NCI-H1105 treated with DMSO at 0.1 percent for 48 hours (cell line): ENCODE data around the gene USP35.
"Not testable (repeated sequence)": the region's sequence is repeated elsewhere in the genome, so short reads cannot be mapped to it uniquely, and the experiment has no call there.

Experiments
- DNase-seq: peaks from one replicate; lab custom pipeline; 2025; lab: John Stamatoyannopoulos, UW

USP35 gene

DNA sequence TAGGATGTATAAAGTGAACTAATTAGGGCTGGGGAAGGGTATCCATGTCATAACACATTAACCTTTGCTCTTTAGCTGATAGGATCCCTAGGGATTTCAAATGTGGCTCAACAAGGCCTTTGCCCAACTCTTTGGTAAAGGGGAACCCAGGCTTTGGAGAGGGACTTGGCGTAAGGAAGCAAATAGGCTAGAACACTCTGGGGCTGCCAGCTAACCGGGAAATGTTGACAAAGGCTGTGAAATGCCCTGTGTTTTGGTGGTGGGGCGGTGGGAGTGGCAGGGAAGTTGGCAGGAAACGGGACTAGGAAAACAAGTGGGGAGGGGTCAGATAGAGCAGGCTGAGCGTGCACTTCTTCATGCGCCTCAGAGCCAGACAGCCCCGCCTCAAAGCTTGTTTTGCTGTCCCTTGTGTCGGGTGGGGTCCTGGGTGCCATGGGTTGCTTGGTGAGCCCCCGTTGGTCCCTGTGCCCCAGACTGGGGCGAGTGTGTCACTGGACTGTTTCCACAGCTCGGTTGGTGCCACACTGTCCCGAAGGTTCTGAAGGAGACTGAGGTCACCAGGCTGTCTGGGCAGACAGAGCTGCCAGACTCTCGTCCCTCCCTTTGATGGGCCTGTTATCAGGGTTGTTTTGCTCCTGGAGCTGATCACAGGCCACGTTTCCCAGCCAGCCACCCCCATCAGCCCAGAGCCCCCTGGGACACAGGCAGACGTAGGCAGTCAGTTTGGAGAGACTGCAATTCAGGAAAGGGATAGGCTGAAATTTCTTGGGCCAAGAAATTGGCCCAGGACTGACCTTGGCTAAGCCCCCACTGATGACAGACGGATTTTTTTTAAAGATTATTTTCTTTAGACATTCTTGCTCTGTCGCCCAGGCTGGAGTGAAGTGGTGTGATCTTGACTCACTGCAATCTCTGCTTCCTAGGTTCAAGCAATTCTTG lies 19.9 kb upstream of the USP35 start:
- DNase-seq, result no peak

DNA sequence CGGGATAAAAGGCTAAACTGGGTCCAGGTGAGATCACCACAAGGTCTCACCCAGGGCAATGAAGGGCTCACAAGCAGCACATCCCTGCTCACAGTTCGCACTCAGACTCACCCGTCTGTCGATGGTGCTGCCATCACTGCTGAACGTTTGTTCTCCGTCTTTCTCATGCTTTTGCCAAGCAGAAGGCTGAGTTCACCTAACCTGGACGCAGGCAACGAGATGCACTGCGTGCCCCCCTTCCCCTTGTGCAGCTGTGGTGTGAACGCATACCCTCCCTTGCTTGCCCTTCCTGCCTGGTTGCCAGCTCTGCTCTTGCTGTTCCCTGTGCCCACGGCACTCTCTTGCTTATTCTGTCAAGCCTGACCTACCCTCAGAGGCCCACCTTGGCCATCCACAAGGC lies 18.3 kb upstream of the USP35 start:
- DNase-seq, result no peak

DNA sequence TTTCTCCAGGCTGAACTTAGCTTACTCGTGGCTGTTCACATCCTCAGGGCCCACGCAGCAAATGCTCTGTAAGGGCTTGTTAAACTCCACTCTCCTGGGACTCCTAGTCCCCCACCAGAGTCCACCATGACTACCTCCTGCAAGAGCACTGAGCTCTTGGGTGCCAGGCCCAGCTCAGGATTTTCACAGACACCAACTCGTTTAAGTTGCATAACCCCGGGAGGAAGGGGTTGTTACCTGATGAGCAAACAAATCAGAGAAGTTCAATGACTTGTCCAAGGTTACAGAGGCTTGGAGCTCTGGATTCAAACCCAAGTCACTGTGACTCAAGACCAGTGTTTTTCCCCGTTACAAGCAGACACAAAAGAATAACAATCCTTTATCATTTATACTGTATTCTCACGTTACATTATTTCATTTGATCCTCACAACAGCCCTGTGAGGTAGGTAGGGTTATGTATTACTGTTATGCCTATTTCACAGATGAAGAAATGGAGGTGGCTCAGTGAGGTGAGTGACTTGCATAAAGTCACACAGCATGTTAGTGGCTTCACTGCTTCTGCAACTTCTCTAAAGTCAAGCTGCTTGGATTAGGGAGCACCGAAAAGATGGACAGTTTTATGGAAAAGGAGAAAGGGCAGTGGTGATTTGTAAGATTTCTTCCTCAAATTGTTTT lies 17.7 kb upstream of the USP35 start:
- no peak for DNase-seq

DNA sequence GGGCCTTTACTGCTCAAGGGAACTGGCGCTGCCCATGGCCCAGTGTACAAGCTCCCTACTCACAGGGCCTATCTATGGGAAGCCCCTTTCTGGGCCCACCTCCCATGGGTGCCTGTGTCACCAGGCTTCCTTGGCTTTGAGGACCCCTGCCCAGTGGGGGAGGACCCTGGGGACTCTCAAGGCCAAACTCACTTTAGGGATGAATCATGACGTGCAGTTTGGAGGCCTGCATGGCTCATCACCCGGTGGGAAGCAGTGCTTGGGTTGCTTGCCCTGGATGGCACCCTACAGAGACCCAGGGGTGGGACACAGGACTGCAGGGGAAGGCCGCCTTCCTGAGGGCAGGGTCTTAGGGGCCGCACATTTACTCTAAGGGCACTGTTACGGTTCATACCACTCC lies 16.8 kb upstream of the USP35 start:
- DNase-seq, result no peak

DNA sequence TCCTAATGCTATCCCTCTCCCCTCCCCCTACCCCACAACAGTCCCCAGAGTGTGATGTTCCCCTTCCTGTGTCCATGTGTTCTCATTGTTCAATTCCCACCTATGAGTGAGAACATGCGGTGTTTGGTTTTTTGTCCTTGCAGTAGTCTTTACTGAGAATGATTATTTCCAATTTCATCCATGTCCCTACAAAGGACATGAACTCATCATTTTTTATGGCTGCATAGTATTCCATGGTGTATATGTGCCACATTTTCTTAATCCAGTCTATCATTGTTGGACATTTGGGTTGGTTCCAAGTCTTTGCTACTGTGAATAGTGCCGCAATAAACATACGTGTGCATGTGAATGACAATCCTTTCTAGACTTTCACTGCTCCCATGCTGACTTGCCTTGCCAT lies 12.9 kb upstream of the USP35 start:
- DNase-seq, result not testable (repeated sequence)

DNA sequence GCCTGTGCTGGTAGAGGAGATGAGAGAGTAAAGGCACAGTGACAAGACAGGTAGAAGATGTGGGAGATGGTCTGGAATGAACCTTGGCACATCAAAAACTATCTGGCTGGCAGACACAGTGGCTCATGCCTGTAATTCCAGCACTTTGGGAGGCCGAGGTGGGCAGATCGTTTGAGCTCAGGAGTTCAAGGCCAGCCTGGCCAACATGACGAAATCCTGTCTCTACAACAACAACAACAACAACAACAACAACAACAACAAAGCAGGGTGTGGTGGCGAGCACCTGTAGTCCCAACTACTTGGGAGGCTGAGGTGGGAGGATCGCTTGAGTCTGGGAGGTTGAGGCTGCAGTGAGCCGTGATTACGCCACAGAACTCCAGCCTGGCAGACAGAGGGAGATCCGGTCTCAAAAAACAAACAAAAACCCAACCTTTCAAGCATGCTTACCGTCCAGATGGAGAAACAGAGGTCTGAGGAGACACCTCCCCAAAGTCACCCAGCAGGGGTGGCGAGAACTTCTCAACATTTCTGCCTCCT lies 12.0 kb upstream of the USP35 start:
- DNase-seq, result no peak

DNA sequence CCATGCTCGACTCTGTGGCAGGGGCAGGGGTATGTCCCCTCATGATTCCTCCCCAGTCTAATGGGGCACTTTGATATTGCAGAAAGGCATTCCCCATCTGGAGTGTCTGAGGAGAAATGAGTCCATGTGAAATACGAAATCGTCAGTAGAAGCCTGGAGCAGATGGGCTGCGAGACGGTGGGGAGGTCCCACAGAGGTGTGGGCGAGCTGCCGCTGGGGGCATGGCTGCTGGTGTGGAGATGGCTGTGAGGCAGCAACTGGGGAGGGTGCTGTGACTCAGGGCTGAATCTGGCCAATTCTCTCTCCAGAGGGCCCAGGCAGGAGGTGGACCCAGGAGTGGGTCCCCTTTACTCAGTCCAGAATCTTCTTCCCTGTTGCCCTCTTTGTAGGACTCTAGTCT lies 11.5 kb upstream of the USP35 start:
- DNase-seq, result no peak

DNA sequence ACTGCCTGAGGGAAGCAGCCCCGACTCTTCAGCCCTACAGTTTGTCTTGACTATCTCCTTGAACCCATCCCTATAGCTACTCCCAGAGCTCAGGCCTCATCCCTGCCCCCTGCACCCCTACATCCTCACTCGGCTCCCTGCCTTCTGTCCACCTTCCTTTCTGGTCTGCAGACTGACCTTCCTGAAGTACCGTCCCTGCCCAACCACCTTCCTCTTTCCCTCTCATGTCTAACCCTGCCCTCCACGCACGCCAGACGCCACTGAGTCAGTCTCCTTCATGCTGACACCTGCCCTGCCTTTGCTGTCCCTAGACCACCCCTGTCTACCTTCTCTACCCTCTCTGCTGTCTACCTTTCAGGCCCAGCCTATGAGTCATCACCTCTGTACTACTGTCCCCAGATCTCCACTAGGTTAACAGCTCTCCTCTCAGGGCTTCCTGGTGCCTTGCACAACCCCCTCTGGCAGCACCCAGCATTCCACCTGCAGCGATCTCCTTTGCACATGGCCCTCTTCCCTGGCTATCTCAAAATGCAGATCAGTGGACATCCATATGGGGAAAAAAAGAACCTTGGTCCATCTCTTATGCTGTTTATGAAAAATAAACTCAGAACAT lies 9.2 kb upstream of the USP35 start:
- no peak for DNase-seq

DNA sequence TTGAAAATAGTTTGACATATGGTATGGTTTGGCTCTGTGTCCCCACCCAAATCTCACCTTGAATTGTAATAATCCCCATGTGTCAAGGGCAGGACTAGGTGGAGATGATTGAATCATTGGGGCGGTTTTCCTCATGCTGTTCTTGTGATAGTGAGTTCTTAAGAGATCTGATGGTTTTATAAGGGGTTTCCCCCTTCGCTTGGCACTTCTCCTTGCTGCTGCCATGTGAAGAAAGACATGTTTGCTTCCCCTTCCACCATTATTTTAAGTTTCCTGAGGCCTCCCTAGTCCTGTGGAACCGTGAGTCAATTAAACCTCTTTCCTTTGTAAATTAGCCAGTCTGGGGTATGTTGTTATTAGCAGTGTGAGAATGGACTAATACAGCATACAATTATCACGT lies 8.0 kb upstream of the USP35 start:
- no peak for DNase-seq

DNA sequence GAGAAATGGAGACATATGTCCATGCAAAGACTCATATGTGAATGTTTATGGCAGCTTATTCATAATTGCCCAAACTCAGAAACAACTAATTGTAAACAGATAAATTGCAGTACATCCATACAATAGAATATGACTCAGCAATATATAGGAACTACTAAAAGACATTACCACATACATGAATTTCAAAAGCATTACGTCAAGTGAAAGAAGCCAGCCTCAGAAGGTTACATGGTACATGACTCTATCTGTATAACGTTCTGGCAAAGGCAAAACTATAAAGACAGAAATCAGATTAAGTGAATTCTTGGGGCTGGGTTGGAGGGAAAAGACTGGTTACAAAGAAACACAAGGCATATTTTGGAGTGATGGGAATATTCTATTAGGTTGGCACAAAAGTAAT lies 7.5 kb upstream of the USP35 start:
- no peak for DNase-seq

DNA sequence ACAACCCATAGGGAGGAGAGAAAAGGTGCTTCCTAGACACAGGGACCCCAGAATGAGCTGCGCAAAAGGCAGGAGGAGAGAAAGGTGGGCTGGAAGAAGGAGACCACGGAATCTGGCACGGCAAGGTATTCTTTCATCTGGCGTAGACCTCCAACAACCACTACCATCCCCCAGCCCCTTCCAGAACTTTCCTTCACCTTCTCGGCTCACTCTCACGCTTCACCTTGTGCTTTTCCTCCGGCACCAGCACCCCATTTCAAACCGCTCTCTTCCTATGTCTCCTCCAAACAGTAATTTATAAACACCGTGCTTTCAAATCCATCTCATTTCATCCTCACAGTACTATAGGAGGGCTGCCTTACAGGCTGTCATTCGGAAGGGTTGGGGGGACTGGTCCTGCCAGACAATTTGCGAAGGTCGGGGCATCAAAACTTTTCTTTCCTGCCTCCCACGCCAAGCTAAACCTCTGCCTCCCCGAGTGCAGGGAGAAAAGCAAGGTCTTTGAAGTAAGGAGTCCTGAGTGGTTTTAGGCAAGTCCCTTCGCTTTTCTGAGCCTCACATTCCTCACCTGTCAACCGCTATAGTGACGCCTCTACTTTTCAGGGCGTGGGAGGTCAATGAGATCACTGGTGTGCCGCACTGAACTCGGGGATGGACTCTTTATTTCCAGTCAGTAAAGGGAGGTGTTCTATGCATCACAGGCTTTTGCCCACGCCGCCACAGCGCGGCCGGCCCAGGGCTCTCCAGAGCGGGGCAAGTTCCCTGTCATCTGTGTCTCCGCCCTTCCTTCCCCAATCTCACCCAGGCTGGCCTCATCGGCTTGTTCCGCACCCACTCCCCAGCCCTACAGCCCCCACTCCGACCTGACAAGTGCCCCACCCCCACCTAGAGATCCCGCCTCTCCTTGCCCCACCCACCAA lies 1.1 kb upstream of the USP35 start:
- no peak for DNase-seq

DNA sequence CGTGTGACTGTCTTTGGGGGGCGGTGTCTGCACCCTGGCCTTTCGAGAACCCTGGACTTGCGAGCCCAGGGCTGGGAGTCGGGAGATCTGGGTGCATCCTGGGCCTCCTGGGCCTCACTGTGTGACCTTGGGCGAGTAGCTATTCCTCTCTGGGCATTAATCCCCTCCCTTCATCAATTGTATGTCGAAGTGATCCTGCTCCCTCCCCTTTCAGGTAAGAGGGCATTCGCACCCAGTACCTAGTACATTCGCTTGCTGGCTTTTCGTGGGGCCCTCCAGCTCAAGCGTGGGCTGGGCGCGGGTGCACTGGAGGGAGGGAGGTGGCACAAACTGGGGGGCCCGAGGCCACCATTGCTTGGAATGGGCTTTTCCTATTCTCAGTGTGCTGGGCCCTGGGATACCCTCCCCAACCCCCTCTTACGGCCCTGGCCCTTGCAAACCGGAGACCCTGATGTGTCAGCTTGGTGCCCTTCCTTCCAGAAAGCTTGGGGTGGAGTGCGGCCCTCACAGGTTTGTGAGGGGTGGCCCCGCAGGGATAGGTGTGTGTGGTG lies 530 bp downstream of the USP35 start:
- no peak for DNase-seq

DNA sequence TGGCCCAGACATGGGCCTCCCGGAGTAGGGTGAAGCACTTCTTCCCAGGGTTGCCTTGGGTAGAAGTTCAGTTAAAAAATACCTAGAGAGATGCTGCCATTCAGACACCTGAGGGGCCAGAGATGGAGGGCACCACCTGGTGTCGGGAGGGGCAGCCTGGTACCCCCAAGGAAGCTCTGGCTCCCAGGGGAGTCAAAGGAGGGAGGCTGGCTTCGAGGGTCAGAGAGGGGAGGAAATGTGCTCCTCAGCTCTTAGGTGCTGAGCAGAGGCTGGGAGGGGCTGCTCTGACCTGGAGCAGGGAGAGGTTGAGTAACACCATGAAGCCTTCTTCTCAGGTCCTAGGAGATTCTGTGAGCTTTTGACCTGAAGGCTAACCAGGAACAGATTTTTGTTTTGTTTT lies 1.1 kb downstream of the USP35 start:
- DNase-seq, result no peak

DNA sequence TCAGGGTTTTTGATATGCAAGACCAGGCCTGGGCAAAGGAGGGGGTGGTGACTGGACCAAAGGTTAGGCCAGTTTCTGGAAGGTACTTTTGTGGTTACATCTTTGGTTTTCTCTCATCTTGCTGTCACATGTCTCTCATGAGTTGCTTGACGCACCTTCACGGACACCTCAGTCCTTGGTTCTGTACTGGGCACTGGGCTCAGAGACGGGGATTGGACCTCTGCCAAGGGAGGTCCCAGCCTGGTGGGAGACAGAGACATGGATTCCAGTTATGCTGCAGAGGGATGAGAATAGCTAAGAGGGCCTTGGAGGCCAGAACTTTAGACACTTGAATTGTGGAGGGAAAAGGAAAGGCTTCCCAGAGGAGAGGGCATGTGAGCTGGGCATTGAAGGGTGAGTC lies 1.7 kb downstream of the USP35 start:
- DNase-seq, result no peak

DNA sequence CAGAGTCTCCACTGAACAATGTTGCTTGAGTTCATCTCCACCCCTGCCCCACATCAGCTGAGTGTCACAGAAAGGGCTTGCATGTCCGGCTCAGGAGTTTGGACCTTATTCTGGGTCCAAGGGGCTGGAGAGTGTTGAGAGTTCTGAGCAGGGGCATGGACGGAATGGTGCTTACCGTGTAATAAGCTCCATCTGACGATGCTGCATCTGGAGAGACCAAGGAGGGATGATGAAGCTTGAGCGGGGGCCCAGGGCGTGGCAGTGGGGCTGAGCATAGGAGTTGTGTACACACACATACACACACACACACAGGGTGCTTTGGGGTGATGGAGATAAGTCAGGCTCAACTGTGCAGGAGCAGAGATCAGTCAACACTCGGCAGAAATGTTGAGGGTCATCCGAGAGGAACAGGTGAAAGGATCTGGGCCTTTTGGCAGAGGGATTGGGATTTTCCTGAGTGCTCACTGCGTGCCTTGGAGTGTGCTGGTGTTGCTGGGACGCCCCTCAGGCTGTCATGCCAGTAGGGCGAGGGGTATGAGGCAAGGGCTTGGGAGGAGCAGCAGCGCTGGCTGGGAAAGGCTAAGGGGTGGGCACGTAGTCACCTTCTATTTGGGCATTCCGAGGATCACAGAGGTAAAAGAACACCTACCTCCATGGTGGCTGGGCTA lies 2.3 kb downstream of the USP35 start:
- DNase-seq, result no peak

DNA sequence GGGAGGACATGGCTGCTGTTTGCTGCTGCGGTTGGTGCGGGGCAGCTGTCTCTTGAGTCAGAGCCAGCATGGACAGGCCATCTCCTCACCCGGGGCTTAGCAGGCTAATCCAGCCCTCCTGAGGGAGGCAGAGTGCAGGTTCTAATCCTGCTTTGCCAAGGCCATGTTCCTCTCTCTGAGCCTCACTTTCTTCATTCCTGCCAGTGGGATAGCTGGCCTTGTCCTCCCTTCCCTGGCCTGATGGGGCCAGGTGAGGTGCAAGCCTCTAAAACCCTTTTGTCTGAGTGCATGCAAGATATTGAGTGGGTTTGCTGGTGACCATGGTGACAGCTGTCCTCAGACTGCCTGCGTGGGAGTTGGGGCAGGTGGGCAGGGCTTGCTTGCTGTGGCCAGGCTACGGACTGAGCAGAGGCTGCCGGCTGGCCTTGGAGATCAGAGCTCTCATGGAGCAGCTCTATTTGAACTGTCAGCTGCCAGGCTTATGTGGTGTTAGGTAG lies 3.6 kb downstream of the USP35 start:
- no peak for DNase-seq

DNA sequence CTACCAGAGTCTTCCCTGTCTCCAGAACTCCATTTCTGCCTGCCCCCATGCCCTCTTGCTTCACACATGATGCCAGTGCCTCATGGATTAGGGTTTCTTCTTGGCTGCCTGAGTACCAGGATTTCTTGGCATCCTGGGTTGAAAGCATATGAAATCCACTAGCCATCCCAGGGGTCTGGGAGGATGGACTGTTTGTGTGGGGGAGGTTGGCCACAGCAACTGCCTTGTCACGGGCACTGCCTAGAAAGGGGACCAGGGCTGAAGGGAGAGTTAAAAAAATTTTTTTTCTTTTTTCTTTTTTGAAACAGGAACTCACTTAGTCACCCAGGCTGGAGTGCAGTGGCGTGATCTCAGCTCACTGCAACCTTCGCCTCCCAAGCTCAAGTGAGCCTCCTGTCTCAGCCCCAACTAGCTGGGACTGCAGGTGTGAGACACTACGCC lies 4.2 kb downstream of the USP35 start:
- DNase-seq, result no peak

DNA sequence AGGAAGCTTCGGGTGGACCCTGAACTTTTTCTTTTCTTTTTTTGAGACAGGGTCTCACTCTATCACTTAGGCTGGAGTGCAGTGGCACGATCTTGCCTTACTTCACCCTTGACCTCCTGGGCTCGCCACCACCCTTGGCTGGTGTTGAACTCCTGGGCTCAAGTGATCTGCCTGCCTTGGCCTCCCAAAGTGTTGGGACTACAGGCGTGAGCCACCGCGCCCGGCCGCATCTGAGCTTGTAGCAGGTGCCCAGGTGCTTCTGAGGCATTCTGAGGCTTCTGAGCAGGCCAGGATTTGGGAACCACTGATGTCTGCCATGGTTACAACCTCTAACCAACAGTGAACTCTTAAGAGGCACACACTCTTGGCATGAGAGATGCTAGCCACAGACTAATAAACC lies 5.1 kb downstream of the USP35 start:
- no peak for DNase-seq

DNA sequence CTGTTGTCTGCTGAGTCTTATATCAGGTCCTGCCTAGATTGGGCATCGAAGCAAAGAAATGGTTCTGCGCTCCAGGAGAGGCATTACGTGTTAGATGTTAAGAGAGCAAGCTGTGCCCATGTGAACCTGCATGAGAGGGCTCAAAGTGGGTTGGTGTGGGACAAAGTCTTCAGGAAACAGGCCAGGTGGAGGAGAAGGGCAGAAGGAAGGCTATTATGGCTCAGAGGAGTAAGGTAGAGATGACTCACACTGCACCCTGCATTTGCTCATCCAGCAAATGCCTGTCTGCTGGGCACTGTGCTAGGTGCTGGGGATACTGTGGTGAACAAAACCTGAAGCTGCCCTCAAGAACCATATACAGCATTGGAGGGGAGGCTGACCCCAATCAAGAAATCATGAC lies 5.8 kb downstream of the USP35 start:
- no peak for DNase-seq

DNA sequence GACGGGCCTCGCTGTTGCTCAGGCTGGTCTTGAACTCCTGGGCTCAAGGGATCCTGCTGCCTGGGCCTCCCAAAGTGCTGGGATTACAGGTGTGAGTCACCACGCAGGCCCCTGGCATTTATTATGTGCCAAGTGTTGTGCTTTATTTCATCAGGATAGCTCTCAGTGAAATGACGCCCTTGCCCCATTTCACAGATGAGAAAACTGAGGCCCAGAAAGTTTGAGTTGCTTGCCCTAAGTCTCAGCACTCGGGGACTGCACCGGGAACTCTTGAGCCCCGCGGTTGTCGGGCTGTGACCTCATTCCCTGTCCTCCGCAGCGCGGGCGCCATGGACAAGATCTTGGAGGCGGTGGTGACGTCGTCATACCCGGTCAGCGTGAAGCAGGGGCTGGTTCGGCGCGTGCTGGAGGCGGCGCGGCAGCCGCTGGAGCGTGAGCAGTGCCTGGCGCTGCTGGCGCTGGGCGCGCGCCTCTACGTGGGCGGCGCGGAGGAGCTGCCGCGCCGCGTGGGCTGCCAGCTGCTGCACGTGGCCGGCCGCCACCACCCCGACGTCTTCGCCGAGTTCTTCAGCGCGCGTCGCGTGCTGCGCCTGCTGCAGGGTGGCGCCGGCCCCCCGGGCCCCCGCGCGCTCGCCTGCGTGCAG lies 7.3 kb downstream of the USP35 start:
- DNase-seq, result no peak
